Thyroid gland (tissue), 4 donors: ENCODE results near the gene COL17A1.

Experiments used
- CTCF ChIP-seq, 6 experiments: fragments of 200-600 bp in 3 of 6; fragments of 450-650 bp in 3 of 6; sonication (generic) in 3 of 6; IDR thresholded peaks; one replicate each; pipeline ENCODE4 v1.5.1; 2016 to 2019; ENCODE audit warnings: antibody characterized with exemption in 6 of 6, mild to moderate bottlenecking in 2 of 6, inconsistent platforms in 1 of 6, moderate library complexity in 1 of 6
- POLR2A ChIP-seq, 2 donors: fragments of 450-650 bp; IDR thresholded peaks; one replicate each; pipeline ENCODE4 v1.6.1; 2017; ENCODE audit warnings: antibody characterized with exemption in 2 of 2, mild to moderate bottlenecking in 2 of 2, moderate library complexity in 1 of 2

- no peak for TF ChIP-seq CTCF (IDR thresholded peaks at IDR 0.05)
- no peak for TF ChIP-seq POLR2A (IDR thresholded peaks at IDR 0.05)
These were observed 28.9 kb downstream of the COL17A1 start for GRCh38 chr10:104056619-104057273.
